Fibroblast of skin of back (primary cell): ENCODE measurements around the gene SLC24A3. TPM values are rescaled to one million over a fixed set of nuclear protein-coding genes. Genes with fewer than 3 reads are reported as not detected.
A peak's percentile ranks its signal among the peaks of the same experiment; 100 is the strongest.

ENCODE experiments used
- DNase-seq: peaks from one replicate; pipeline ENCODE4 v3.0.0-alpha.2; 2013
- polyA plus RNA-seq, 2 experiments: library from polyadenylated mRNA; unstranded; fragments of 120-200 nt; gene quantifications; one replicate each; pipeline ENCODE4 v1.2.1, GENCODE V29; 2013; ENCODE audit not compliant: insufficient read length in 2 of 2

Gene SLC24A3
- polyA plus RNA-seq (2013, experiment 1 of 2; ENCODE audit: insufficient read length), result 9.5 TPM
- polyA plus RNA-seq (2013, experiment 2 of 2; ENCODE audit: insufficient read length), result 15.5 TPM

- DNase-seq, result no peak
Observed at GRCh38 chr20:19212469-19212815, at the start of gene SLC24A3. SLC24A3 (plus strand) TSS chr20:19212642.

GRCh38 chr20:19170148-19170547 is 42.3 kb upstream of the SLC24A3 start:
- no peak for DNase-seq

GRCh38 chr20:19172637-19173036 is 39.8 kb upstream of the SLC24A3 start:
- no peak for DNase-seq

GRCh38 chr20:19176470-19177052 is 35.9 kb upstream of the SLC24A3 start:
- DNase-seq, result no peak

GRCh38 chr20:19181552-19181951 is 30.9 kb upstream of the SLC24A3 start:
- DNase-seq, result peak; percentile 5

- DNase-seq, result no peak
Observed at GRCh38 chr20:19185083-19185482, 27.4 kb upstream of the SLC24A3 start.

- no peak for DNase-seq
Observed at GRCh38 chr20:19193349-19193748, 19.1 kb upstream of the SLC24A3 start.

GRCh38 chr20:19205981-19206396 is 6.5 kb upstream of the SLC24A3 start:
- DNase-seq, result peak; percentile 50

- no peak for DNase-seq
Observed at GRCh38 chr20:19207541-19207940, 4.9 kb upstream of the SLC24A3 start.

- DNase-seq, result peak; percentile 19
Observed at GRCh38 chr20:19210391-19211155, 1.9 kb upstream of the SLC24A3 start.

GRCh38 chr20:19211252-19211651 is 1.2 kb upstream of the SLC24A3 start:
- DNase-seq, result no peak

- peak; percentile 47 for DNase-seq
Observed at GRCh38 chr20:19211661-19212468, 577 bp upstream of the SLC24A3 start.

- peak; percentile 78 for DNase-seq
Observed at GRCh38 chr20:19212821-19213502, 520 bp downstream of the SLC24A3 start.

- no peak for DNase-seq
Observed at GRCh38 chr20:19213946-19214490, 1.6 kb downstream of the SLC24A3 start.

GRCh38 chr20:19218411-19218810 is 6.0 kb downstream of the SLC24A3 start:
- DNase-seq, result no peak

- DNase-seq, result no peak
Observed at GRCh38 chr20:19222520-19223040, 10.1 kb downstream of the SLC24A3 start.

- DNase-seq, result no peak
Observed at GRCh38 chr20:19223640-19224039, 11.2 kb downstream of the SLC24A3 start.

- no peak for DNase-seq
Observed at GRCh38 chr20:19231359-19232035, 19.1 kb downstream of the SLC24A3 start.

GRCh38 chr20:19232997-19233794 is 20.8 kb downstream of the SLC24A3 start:
- DNase-seq, result no peak

GRCh38 chr20:19236371-19237055 is 24.1 kb downstream of the SLC24A3 start:
- no peak for DNase-seq
